ENCODE results near the gene HS6ST3. TPM values are rescaled to one million over a fixed set of nuclear protein-coding genes. Genes with fewer than 3 reads are reported as not detected.

The HS6ST3 gene
- total and polyA plus RNA-seq, 2 donors (not counting 1 experiment from before 2014, with no cell fraction given) = not detected

DNA sequence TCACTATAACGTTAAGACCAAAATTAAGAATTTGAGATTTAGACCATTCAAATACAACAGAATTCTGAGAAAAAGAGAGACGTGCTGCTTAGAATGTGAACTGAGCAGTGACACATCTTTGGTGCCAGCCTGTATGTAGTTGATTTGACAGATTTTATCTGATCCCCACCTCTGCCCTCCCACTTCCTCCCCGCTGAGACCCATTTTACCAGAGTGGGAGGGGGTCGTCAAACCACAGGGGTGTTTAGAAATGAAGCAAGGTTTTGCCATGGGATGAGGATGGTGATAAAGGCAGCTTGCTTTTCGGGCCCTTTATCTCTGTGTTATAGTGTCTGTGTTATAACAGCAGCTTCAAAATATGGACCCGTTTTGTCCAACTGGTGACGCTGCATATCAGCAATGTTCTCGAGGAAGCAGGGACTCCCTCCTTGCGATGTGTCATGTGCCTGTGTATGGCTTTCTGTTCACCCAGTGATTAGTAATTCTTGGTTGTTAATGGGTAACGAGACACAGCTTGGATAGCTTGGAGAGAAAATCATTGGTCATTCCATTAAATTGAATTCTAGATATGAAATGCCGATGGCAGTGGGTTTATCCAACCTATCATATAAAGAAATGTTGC is 125.0 kb downstream of the HS6ST3 start:
- Histone ChIP-seq H3K4me1 (ENCODE audit: control insufficient read depth, extremely low read depth, insufficient read depth, low read length) (no peaks in the 10 kb centered on the region), H2AFZ (ENCODE audit: low read length) (no peak overlapping the region), H3K4me2 (ENCODE audit: extremely low read depth, insufficient read depth, low read length) (no peak overlapping the region), H3K4me3 (replicated peaks in 1 of 4; ENCODE audit: control extremely low read depth in 1 of 4, insufficient read depth in 1 of 4, low read depth in 3 of 4, low read length in 4 of 4) (no peak overlapping the region), H4K20me1 (ENCODE audit: control insufficient read depth, extremely low read depth, insufficient read depth, low read length) (no peaks in the 10 kb centered on the region), H3K27ac (ENCODE audit: insufficient read depth, low read length) (no peak overlapping the region), H3K36me3 (ENCODE audit: control insufficient read depth, insufficient read depth, low read length) (no peaks in the 10 kb centered on the region), H3K79me2 (ENCODE audit: control insufficient read depth, insufficient read depth, low read length) (no peaks in the 10 kb centered on the region), H3K9me3 (ENCODE audit: control insufficient read depth, insufficient read depth, low read depth, low read length) (no peaks in the 10 kb centered on the region), H3K9ac (ENCODE audit: insufficient read depth, low read length) (no peak overlapping the region), H3K27me3 (ENCODE audit: control insufficient read depth, insufficient read depth, low read length) (no peaks in the 10 kb centered on the region)
- TF ChIP-seq, protein P1, sequence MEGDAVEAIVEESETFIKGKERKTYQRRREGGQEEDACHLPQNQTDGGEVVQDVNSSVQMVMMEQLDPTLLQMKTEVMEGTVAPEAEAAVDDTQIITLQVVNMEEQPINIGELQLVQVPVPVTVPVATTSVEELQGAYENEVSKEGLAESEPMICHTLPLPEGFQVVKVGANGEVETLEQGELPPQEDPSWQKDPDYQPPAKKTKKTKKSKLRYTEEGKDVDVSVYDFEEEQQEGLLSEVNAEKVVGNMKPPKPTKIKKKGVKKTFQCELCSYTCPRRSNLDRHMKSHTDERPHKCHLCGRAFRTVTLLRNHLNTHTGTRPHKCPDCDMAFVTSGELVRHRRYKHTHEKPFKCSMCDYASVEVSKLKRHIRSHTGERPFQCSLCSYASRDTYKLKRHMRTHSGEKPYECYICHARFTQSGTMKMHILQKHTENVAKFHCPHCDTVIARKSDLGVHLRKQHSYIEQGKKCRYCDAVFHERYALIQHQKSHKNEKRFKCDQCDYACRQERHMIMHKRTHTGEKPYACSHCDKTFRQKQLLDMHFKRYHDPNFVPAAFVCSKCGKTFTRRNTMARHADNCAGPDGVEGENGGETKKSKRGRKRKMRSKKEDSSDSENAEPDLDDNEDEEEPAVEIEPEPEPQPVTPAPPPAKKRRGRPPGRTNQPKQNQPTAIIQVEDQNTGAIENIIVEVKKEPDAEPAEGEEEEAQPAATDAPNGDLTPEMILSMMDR (conservative IDR thresholded peaks at IDR 0.05 in 1 of 2, IDR thresholded peaks at IDR 0.05 in 1 of 2; ENCODE audit: low read depth in 1 of 2, low read length in 2 of 2) = no peak
- no peak for TF ChIP-seq EZH2 (IDR thresholded peaks at IDR 0.05; ENCODE audit: low read length, missing control alignments)
- DNase-seq (ENCODE audit: low read depth in 2 of 2) = no peak

DNA sequence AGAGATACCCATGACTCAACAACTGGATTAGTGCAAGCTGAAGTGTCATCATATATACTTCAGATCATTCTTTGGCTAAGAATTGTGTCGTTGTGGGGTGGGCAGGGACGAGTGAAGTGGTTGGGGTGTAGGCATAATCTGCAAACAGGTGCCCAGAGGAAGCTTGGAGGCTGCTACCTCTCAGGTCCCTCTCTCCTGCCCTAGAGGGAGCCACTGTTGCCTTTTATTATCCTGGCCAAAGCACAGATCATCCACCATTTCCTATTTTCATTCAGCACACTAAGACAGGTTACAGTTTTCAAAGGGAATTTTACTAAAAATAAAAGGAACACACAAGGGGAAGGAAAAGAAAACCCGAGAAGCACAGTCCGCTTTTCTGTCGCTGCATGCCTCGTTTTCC is 126.6 kb downstream of the HS6ST3 start:
- H3K9ac ChIP-seq (ENCODE audit: insufficient read depth, low read length) = no peak overlapping the region

DNA sequence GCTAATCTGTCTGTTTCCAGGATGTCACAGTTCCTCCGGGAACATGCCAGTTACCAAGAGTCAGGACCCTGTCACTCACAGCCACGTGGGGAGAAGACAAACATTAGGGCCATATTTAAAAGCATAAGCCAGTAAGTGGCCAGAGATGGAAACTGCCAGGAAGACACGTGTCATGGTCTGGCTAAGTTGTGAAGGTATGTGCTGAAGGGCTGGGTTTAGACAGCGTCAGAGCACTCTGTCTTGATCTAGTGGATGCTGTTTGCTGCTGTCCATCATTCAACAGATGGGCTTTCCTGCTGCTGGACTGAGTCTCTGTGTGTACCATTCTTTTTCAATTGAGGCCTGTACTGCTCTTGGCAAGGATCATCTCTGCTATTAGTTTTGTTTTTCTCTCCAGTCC is 128.6 kb downstream of the HS6ST3 start:
- no peak overlapping the region for H3K4me3 ChIP-seq (replicated peaks in 1 of 4; ENCODE audit: control extremely low read depth in 1 of 4, insufficient read depth in 1 of 4, low read depth in 3 of 4, low read length in 4 of 4)
- no peaks in the 10 kb centered on the region for H3K36me3 ChIP-seq (ENCODE audit: control insufficient read depth, insufficient read depth, low read length)
- no peaks in the 10 kb centered on the region for H3K27me3 ChIP-seq (ENCODE audit: control insufficient read depth, insufficient read depth, low read length)
- no peak for DNase-seq (ENCODE audit: low read depth in 2 of 2)
- no peaks in the 10 kb centered on the region for H3K4me1 ChIP-seq (ENCODE audit: control insufficient read depth, extremely low read depth, insufficient read depth, low read length)
- H3K9me3 ChIP-seq (ENCODE audit: control insufficient read depth, insufficient read depth, low read depth, low read length) = no peaks in the 10 kb centered on the region
- no peaks in the 10 kb centered on the region for H4K20me1 ChIP-seq (ENCODE audit: control insufficient read depth, extremely low read depth, insufficient read depth, low read length)
- no peak overlapping the region for H3K4me2 ChIP-seq (ENCODE audit: extremely low read depth, insufficient read depth, low read length)
- H2AFZ ChIP-seq (ENCODE audit: low read length) = no peak overlapping the region
- no peak for TF ChIP-seq EZH2 (IDR thresholded peaks at IDR 0.05; ENCODE audit: low read length, missing control alignments)
- TF ChIP-seq, protein P1 (conservative IDR thresholded peaks at IDR 0.05 in 1 of 2, IDR thresholded peaks at IDR 0.05 in 1 of 2; ENCODE audit: low read depth in 1 of 2, low read length in 2 of 2) = no peak
- H3K27ac ChIP-seq (ENCODE audit: insufficient read depth, low read length) = no peak overlapping the region
- H3K79me2 ChIP-seq (ENCODE audit: control insufficient read depth, insufficient read depth, low read length) = no peaks in the 10 kb centered on the region
- no peak overlapping the region for H3K9ac ChIP-seq (ENCODE audit: insufficient read depth, low read length)

More for the DNA sequence above, 126.6 kb downstream of the HS6ST3 start:
- H3K27ac ChIP-seq (ENCODE audit: insufficient read depth, low read length) = no peak overlapping the region
- H3K79me2 ChIP-seq (ENCODE audit: control insufficient read depth, insufficient read depth, low read length) = no peaks in the 10 kb centered on the region
- no peaks in the 10 kb centered on the region for H3K4me1 ChIP-seq (ENCODE audit: control insufficient read depth, extremely low read depth, insufficient read depth, low read length)
- H3K4me3 ChIP-seq (replicated peaks in 1 of 4; ENCODE audit: control extremely low read depth in 1 of 4, insufficient read depth in 1 of 4, low read depth in 3 of 4, low read length in 4 of 4) = no peak overlapping the region
- no peak overlapping the region for H3K4me2 ChIP-seq (ENCODE audit: extremely low read depth, insufficient read depth, low read length)
- DNase-seq (ENCODE audit: low read depth in 2 of 2) = no peak
- TF ChIP-seq EZH2 (IDR thresholded peaks at IDR 0.05; ENCODE audit: low read length, missing control alignments) = no peak
- TF ChIP-seq, protein P1 (conservative IDR thresholded peaks at IDR 0.05 in 1 of 2, IDR thresholded peaks at IDR 0.05 in 1 of 2; ENCODE audit: low read depth in 1 of 2, low read length in 2 of 2) = no peak
- H3K9me3 ChIP-seq (ENCODE audit: control insufficient read depth, insufficient read depth, low read depth, low read length) = no peaks in the 10 kb centered on the region
- H3K27me3 ChIP-seq (ENCODE audit: control insufficient read depth, insufficient read depth, low read length) = no peaks in the 10 kb centered on the region
- no peak overlapping the region for H2AFZ ChIP-seq (ENCODE audit: low read length)
- no peaks in the 10 kb centered on the region for H4K20me1 ChIP-seq (ENCODE audit: control insufficient read depth, extremely low read depth, insufficient read depth, low read length)
- H3K36me3 ChIP-seq (ENCODE audit: control insufficient read depth, insufficient read depth, low read length) = no peaks in the 10 kb centered on the region
